ENCODE data around the gene REC114. TPM values are rescaled to one million over a fixed set of nuclear protein-coding genes. Genes with fewer than 3 reads are reported as not detected.
A peak's percentile ranks its signal among the peaks of the same experiment; 100 is the strongest.

The REC114 gene
- total and polyA plus RNA-seq, 2 of the 8 experiments (the other 6 are each of a cell fraction or from before 2014, with no cell fraction given) = 0.12 TPM; not detected in 1

- Histone ChIP-seq H3K79me2 (ENCODE audit: control insufficient read depth in 1 of 2, insufficient read depth in 2 of 2, low read length in 2 of 2) (no peaks in the 10 kb centered on the region), H3K27me3 (replicated peaks in 1 of 4; ENCODE audit: control insufficient read depth in 3 of 4, extremely low read depth in 1 of 4, insufficient read depth in 3 of 4, low read length in 3 of 4) (no peaks in the 10 kb centered on the region), H3K4me1 (replicated peaks in 1 of 4; ENCODE audit: control insufficient read depth in 3 of 4, insufficient read depth in 4 of 4, low read length in 3 of 4) (peaks cover 0 to 4% (median 0%) of the 10 kb centered on the region in 4 experiments; a peak in 1 of 7 replicates), H2BK15ac (ENCODE audit: low read length) (no peak overlapping the region), H4K5ac (ENCODE audit: insufficient read length, low read depth, low read length) (no peak overlapping the region), H3K14ac (ENCODE audit: insufficient read length) (no peak overlapping the region), H2AFZ (ENCODE audit: low read length) (no peak overlapping the region; the same call in 1 of the 2 replicates), H3K56ac (replicated peaks; ENCODE audit: insufficient read length, low read depth, low read length) (no peak overlapping the region), H4K91ac (replicated peaks; ENCODE audit: insufficient read length, low read length) (no peak overlapping the region), H3K36me3 (ENCODE audit: control insufficient read depth in 2 of 4, insufficient read depth in 4 of 4, low read length in 3 of 4) (no peaks in the 10 kb centered on the region), H3K9me3 (ENCODE audit: insufficient read depth in 2 of 2, low read depth in 1 of 2, low read length in 1 of 2) (no peaks in the 10 kb centered on the region), H2BK5ac (ENCODE audit: low read depth, low read length) (no peak overlapping the region), H3K4me3 (ENCODE audit: extremely low read depth in 1 of 4, insufficient read depth in 2 of 4, low read depth in 3 of 4, low read length in 4 of 4) (no peak overlapping the region), H3K4me2 (ENCODE audit: insufficient read depth in 1 of 2, low read depth in 2 of 2, low read length in 2 of 2) (no peak overlapping the region), H2BK120ac (replicated peaks; ENCODE audit: low read depth, low read length) (no peak overlapping the region), H2BK12ac (ENCODE audit: low read depth, low read length) (no peak overlapping the region), H3K9ac (replicated peaks in 1 of 4; ENCODE audit: extremely low read depth in 1 of 4, low read depth in 3 of 4, low read length in 3 of 4) (no peak overlapping the region), H3K23ac (ENCODE audit: insufficient read length) (no peak overlapping the region), H3K79me1 (ENCODE audit: low read depth, low read length) (no peaks in the 10 kb centered on the region), H2BK20ac (ENCODE audit: low read length) (no peak overlapping the region), H3K23me2 (ENCODE audit: low read depth, low read length) (no peaks in the 10 kb centered on the region), H3K4ac (replicated peaks; ENCODE audit: insufficient read length, low read depth, low read length) (no peak overlapping the region), H3K18ac (ENCODE audit: extremely low read depth, low read length) (no peak overlapping the region), H4K8ac (ENCODE audit: extremely low read depth, insufficient read depth, low read length) (no peak overlapping the region), H2AK5ac (ENCODE audit: low read depth, low read length) (no peak overlapping the region), H4K20me1 (replicated peaks in 1 of 2; ENCODE audit: control insufficient read depth in 1 of 2, insufficient read depth in 2 of 2, low read length in 2 of 2) (no peaks in the 10 kb centered on the region), H3K27ac (ENCODE audit: low read depth, low read length) (no peak overlapping the region)
- POLR2A ChIA-PET (ENCODE audit: partially characterized antibody) = no interaction called here
- FAIRE-seq = no peak
- CTCF ChIA-PET (ENCODE audit: partially characterized antibody) = interaction anchor here (0.6 to 1.1 kb wide), 5 partner anchors 18 to 101 kb away, joined by 3 read pairs; no protein-coding TSS in a partner anchor
- DNase-seq (ENCODE audit: low read depth in 1 of 2, low spot score in 2 of 2) = no peak
- TF ChIP-seq KDM1A (IDR thresholded peaks at IDR 0.05; ENCODE audit: borderline replicate concordance, low read length) (0 out of 2 replicates have a peak, but pooled peaks have one; percentile 43), CTCF (IDR thresholded peaks at IDR 0.05; ENCODE audit: control extremely low read depth in 1 of 3, insufficient read depth in 1 of 3, low read depth in 1 of 3, low read length in 3 of 3) (no peak), SRF (IDR thresholded peaks at IDR 0.05; ENCODE audit: low read depth, low read length) (peak; percentile 47), JUND (IDR thresholded peaks at IDR 0.05; ENCODE audit: low read length) (no peak)
- WGBS, 2 experiments (ENCODE audit: extremely low coverage in 1 of 2, insufficient coverage in 1 of 2, insufficient read length in 1 of 2, insufficient replicate concordance in 2 of 2, low coverage in 1 of 2, low lambda C conversion rate in 2 of 2, missing lambda C conversion rate in 1 of 2) = 79% methylated on average over 5 of the region's 5 CpGs; no CpG with 5 or more reads in 1 of the 2 experiments
These were observed 16.5 kb upstream of the REC114 start for GRCh38 chr15:73426323-73426994.
